Activated CD4-positive, alpha-beta T cell treated with anti-CD3 and anti-CD28 coated beads, Interleukin-2, amount 50 U/mL, for 4 hours (primary cell): Measurements from ENCODE around the gene VDR.

Experiments used
- DNase-seq, 2 experiments: peaks; one replicate each; pipeline ENCODE4 v3.0.0-alpha.2; 2020

The VDR gene

DNA sequence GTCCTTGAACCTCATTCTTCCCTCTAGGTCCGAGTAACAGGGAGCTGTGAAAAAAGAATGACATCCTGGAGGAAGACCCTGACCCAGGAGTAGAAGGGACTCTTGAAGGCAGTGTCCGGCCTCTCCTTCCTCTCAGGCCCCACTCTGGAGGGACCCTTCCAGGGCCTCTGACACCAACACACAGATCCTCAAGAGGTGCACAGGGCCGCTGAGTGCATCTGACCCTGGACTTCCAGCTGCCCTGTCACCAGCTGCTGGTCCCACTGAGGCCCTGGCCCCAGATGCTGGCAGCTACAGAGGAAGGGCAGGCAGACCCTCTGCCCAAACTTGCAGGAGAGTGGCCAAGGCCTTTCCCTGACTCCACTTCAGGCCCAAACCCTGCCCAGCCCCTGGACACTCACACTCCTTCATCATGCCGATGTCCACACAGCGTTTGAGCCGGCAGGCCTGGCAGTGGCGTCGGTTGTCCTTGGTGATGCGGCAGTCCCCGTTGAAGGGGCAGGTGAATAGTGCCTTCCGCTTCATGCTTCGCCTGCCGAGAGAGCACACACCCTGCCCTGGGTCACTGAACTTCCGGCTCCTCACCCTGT, 40.1 kb downstream of the VDR start:
- no peak for DNase-seq

GRCh38 chr12:47863985-47864384, 40.8 kb downstream of the VDR start:
- no peak for DNase-seq

DNA sequence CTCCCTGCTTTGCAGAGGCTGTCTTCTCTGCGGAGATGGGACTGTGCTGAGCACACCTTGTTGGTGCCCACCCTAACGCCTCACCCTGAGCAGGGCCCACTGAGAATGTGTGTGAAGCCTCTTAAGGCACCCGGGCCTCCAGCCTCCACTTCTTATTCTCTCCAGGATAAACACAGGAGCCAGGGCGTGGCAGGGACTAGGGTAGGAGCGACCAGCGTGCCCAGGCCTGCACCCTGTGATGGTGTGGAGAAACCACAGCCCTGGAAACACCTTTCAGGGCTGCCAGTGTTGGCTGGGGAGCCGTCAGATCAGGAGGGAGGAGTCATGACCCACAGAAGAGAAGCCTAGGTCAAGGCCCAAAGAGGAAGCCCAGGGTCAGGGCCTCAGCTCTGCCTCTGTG, 41.3 kb downstream of the VDR start:
- no peak for DNase-seq

DNA sequence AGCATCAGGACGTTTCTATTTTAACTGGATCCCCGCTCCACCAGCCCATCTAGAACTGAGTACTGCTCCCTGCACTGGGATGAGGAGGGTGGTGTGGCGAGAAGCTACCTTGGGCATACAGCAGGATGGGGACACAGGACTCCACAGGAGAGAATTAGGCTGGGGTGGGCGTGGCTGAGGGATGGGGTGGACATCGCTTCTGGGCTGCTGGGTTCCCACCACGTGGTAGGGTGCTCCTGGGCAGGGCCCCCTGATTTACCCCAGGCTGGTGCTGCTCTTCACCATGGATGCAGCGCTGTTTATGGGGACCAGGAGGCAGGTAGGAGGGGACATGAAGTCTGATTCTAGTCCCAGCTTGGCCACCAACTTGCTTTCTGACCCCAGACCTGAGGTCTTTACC, 41.9 kb downstream of the VDR start:
- no peak for DNase-seq

DNA sequence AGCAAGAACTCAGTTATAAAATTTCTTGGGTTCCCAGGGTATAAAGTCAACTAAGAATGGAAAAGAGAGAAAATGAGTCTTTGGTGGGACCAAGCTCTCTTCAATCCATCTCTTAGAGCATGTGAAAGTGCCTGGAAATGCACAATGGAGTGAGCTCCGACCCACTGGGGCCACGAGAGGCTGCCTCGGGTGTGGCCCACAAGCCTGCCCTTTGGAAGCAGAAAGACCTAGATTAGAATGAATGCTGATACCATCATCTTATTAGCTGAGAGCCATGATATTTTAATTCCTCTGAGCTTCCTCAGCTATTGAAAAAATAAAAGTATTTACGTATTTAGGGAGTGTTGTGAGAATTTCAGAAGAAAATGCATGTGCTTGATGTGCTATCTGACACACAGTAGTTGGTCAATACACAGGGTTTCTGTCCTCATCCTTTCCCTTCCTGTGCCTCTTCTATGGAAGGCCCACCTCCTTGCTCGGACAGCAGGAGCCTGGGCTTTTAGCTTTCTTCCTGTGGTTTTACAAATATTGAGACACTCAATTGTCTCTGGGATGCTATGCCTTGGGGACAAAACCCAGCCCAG, 42.5 kb downstream of the VDR start:
- DNase-seq: no peak

DNA sequence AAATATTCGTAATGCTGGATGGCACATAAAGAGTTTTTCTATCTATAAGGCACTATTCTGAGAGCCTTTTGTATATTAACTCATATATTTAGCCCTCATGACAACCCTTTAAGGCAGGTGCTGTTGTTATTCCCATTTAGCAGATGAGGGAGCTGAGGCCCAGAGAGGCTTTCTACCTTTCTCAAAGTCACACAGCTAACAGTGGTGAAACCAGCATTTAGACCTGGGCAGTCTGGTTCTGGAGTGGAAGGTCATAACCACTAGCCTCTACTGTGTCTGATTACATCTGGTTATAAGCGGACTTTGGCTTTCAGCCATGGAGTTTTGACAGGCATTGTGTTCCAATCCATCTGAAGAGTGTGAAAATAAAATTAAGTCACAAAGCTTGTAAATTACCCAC, 43.9 kb downstream of the VDR start:
- no peak for DNase-seq

DNA sequence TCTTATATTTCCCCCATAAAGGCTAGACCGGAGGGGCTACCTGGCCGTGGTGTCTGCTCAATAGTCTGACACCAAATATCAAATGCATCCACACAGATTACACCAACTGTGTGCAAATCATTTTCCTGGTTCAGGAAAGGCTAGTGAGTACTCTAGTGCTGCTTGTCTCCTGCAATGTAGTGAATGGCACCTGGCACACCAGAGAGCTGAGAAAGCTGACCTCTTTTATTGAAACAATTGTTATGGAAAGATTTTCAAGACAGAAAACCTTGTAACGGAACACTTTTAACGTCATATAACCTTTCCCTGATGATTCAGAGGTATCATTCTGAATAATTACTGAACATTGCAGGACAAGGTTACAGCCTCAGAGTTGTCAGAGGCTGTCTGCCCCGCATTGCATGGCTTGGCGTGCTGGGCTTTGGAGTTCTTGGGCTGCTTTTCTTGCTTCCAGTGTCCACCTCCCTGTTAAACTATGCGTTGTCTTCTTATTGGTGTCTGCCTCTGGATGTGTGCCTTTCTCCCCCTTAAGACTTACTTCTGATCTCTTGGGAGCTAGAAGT, 44.4 kb downstream of the VDR start:
- DNase-seq: no peak

DNA sequence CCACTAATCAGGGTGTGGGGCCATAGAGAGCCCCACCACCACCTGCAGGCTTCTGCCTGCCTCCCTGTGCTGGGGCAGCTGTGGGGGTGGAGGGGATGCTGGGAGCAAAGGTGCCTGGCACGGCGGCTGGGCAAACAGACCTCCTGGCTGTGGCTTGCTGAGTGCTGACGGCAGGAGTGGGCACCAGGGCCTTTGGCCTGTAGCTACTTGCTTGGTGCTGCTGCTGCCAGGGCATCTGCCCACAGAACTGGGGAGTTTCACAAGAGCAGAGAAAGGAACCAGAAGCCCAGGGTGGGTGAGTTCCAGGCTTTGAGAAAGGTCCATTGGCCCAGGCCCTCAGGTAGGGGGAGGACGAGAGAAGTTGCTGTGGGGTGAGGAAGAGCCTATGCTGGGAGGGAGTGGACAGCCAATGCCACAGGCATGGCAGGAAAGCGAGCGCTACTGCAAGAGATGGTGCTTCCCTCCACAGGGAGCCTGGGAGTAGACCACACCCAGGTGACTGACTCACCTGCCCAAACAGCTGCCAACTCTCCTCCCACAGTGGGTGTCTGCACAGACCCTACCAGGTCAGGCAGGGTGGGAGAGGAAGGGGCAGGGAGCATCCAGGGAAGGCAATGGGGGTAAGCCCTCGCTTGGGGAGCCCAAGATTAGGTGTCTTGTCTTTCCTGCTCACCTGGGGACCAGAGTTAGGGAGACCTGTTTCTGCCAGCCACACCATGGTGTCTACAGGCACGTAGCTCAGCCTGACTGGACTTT, 46.1 kb downstream of the VDR start:
- no peak for DNase-seq

GRCh38 chr12:47856721-47857575, 47.8 kb downstream of the VDR start:
- DNase-seq: no peak

GRCh38 chr12:47856094-47856493, 48.7 kb downstream of the VDR start:
- no peak for DNase-seq

- DNase-seq: no peak
Measured at GRCh38 chr12:47855502-47855901, 49.3 kb downstream of the VDR start.

GRCh38 chr12:47854531-47854930, 50.3 kb downstream of the VDR start:
- no peak for DNase-seq

- DNase-seq: no peak
Measured at GRCh38 chr12:47852096-47852571, 52.7 kb downstream of the VDR start.

DNA sequence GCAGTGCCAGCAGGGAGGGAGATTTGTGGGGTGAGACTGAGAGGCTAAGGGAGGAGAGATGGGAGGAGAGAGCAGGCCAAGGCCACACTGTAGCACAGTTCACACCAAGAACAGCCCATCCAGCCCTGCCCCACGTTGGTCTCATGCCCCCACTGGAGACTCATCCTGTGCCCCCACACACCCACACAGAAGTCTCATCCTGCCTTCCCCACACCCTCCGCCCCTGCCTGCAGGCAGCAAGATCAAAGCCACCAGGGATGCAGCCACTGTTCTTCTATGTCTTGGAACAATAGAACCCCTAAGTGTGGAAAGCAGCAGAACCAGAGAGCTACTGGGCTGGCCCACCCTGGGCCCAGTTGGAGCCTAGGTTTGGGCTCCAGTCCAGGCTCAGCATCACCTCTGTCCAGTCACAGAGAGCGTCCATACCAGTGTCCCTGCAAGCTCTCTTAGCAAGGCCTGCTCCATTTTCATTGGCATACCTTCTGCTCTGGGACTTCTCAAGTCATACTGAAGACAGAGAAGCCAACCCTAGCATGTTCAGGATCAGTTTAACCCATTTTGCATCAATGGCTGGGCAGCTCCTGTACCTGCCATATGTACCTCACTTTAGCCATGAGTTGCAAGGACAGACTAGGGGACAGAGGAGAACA, 53.4 kb downstream of the VDR start:
- DNase-seq: no peak

DNA sequence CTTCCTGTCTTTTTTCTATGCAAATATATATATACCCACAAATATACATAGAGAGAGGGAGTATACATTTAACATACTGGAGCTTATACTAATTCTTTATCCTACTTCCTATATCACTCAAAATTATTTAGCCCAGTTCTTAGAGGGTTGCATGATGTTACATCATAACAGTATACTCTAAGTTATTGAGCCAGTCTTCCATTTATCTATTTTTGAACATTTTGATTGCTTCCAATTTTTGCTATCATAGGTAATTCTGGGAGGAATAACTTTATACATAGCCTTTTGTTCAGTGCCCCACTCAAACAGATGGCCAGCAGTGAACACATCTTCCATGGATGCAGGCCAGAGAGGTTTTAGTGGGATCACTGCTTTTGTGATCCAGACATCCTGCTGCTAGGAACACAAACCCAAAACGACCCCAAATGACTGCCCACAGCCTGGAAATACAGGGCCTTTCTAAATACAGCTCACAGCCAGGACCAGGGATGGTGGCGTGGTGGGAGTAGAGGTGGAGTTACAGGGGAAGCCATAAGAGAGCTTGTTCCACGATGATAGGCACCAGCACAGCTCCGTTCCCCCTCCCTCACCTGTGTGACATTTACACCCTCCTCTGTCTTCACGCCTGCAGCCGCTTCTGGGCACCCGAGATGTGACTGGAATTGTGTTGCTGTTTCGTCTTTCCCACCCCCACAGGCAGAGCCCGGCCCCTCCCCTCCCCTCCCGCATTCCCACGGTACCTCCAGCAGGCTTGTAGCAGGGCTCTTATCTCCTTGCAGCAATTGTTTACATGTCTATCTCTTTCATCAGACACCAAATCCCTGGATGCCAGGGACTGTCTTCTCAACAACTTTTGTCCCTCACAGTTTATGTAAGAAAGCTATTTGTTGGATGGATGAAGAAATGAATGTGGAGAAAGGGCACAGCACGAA, 54.4 kb downstream of the VDR start:
- no peak for DNase-seq

GRCh38 chr12:47849261-47849660, 55.5 kb downstream of the VDR start:
- DNase-seq: no peak

DNA sequence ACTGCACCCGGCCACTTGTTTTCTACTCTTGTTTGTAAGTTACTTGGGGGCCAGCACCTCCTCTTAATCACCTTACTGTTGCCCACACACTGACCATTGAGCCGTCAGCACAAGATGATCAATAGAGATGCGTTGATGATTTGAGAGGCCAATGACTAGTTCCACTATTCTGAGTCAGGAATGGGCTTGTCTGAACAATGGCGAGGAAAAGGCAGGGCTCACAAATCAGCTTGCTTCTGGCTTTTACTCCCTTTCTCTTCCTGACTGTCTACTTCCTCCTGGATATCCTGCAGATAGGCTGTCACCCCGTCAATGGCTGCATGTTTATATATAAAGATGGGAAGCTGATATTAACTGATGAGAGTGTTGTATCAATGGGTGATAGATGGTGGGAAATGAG, 55.9 kb downstream of the VDR start:
- DNase-seq: no peak

- DNase-seq: no peak
Measured at GRCh38 chr12:47846294-47846996, 58.3 kb downstream of the VDR start.

DNA sequence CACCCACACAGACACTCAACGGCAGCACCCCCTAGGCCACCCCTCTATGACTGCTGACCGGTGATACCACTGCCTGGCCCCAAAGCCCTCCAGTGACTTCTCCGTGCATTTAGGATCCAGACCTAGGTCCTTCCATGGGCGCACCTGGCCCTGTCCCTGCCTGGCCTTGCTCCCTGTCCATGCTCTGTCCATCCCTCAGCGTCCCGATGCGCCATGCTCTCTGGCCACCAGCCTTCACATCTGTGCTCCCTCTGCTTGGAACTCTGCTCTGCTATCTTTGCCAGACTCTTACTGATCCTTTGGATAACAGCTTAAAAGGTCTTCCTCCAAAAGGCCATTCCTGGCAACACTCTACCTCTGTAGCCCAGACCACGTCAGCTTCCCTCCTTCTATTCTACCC, 59.7 kb downstream of the VDR start:
- DNase-seq: no peak

DNA sequence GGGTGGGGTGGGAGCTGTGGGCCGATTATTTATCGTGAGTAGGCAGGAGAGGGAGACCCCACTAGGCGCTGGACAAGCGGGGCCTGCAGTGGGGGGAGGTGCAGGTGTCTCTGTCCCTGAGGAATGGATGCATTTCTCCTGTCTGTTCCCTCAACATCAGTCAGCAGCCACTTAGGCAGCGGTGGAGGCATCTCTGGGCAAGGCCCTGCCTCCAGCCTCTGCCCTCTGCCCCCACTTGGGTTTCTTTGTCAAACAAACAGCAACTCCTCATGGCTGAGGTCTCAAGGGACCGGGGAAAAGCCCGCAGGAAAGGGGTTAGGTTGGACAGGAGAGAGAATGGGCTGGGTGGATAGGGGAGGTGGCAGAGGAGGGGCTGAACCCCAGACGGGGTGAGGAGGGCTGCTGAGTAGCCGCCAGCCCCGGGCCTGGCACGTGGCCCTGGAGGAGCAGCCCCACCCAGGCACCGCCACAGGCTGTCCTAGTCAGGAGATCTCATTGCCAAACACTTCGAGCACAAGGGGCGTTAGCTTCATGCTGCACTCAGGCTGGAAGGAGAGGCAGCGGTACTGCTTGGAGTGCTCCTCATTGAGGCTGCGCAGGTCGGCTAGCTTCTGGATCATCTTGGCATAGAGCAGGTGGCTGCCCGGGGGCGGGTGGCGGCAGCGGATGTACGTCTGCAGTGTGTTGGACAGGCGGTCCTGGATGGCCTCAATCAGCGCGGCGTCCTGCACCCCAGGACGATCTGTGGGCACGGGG, 60.4 kb downstream of the VDR start:
- no peak for DNase-seq
